ENCODE measurements around the gene TUBGCP6. TPM values are rescaled to one million over a fixed set of nuclear protein-coding genes. Genes with fewer than 3 reads are reported as not detected.

TUBGCP6 gene
- total RNA-seq, 1 donor from 2014 or later: 48.5 TPM

DNA sequence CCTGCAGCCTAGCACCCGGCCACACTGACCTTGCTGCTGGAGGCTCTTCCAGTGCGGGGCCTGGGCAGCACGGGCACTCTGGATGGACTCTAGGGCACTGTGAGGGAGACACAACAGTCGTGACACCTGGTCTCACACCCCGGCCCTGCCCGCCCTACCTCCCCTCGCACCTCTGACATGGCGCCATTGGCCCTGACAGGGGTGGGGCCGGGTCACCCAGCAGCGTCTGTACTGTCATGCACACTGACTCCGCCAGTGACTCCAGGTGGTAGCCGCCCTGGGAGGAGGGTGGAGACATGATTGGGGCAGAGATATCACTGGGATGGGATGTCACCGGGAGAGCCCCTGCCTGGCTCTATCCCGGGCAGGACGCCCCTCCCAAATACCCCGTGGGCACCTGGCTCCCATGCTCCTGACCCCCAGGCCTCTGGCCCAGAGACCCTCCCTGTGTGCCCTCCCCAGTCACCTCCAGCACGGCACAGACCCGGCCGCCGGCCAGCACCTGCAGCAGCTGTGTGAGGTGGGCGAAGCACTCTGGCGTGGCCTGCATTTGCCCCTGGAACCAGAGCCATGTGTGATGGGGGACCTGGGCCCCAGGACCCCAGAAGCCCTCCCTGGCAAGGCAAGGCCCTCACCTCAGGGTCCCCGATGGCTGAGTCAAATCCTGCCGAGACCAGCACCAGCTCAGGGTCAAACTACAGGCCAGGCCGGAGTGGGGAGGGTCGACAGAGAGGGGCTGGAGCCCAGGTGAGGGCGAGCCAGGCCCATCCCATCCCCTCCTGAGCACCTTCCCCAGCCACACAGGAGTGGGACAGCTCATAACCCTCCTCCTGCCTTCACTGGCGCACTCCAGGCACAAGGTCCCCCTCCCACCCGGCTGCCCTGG is 3.6 kb upstream of the TUBGCP6 start:
- TF ChIP-seq, protein P1, sequence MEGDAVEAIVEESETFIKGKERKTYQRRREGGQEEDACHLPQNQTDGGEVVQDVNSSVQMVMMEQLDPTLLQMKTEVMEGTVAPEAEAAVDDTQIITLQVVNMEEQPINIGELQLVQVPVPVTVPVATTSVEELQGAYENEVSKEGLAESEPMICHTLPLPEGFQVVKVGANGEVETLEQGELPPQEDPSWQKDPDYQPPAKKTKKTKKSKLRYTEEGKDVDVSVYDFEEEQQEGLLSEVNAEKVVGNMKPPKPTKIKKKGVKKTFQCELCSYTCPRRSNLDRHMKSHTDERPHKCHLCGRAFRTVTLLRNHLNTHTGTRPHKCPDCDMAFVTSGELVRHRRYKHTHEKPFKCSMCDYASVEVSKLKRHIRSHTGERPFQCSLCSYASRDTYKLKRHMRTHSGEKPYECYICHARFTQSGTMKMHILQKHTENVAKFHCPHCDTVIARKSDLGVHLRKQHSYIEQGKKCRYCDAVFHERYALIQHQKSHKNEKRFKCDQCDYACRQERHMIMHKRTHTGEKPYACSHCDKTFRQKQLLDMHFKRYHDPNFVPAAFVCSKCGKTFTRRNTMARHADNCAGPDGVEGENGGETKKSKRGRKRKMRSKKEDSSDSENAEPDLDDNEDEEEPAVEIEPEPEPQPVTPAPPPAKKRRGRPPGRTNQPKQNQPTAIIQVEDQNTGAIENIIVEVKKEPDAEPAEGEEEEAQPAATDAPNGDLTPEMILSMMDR (IDR thresholded peaks at IDR 0.05): no peak
- Histone ChIP-seq H3K27me3 (ENCODE audit: low read depth) (no peaks in the 10 kb centered on the region), H3K36me3 (peaks cover 12% of the 10 kb centered on the region), H3K4me1 (peaks cover 60% of the 10 kb centered on the region), H3K27ac (no peak overlapping the region), H3K4me3 (no peak overlapping the region), H3K9me3 (no peaks in the 10 kb centered on the region)
- intact Hi-C loops (cut with DNase I): no loop called here
- DNase-seq (no peak), ATAC-seq (no peak)

DNA sequence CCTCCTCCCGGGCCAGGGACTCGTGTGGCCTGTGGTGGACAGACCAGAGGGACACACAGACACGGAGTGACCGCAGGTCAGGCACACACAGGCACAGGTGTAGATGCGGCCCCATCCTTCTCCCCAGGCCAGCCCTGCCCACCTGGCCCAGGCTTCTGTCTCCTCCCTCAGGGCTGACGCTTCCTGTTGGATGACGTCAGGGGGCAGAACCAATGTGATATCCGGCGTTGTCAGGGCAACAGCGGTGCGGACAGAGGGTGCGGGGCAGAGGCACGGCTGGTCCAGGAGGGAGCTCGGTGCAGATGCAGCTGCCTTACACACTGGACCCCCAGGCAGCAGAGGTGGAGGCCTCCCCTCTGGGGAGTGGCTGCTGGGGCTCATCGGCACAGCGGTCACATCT is 2.9 kb upstream of the TUBGCP6 start:
- Histone ChIP-seq H3K4me1 (peaks cover 67% of the 10 kb centered on the region), H3K4me3 (no peak overlapping the region), H3K27me3 (ENCODE audit: low read depth) (no peaks in the 10 kb centered on the region), H3K9me3 (no peaks in the 10 kb centered on the region), H3K36me3 (peaks cover 12% of the 10 kb centered on the region), H3K27ac (no peak overlapping the region)
- ATAC-seq: no peak
- TF ChIP-seq, protein P1 (IDR thresholded peaks at IDR 0.05): no peak
- DNase-seq: no peak
- intact Hi-C loops (cut with DNase I): no loop called here

DNA sequence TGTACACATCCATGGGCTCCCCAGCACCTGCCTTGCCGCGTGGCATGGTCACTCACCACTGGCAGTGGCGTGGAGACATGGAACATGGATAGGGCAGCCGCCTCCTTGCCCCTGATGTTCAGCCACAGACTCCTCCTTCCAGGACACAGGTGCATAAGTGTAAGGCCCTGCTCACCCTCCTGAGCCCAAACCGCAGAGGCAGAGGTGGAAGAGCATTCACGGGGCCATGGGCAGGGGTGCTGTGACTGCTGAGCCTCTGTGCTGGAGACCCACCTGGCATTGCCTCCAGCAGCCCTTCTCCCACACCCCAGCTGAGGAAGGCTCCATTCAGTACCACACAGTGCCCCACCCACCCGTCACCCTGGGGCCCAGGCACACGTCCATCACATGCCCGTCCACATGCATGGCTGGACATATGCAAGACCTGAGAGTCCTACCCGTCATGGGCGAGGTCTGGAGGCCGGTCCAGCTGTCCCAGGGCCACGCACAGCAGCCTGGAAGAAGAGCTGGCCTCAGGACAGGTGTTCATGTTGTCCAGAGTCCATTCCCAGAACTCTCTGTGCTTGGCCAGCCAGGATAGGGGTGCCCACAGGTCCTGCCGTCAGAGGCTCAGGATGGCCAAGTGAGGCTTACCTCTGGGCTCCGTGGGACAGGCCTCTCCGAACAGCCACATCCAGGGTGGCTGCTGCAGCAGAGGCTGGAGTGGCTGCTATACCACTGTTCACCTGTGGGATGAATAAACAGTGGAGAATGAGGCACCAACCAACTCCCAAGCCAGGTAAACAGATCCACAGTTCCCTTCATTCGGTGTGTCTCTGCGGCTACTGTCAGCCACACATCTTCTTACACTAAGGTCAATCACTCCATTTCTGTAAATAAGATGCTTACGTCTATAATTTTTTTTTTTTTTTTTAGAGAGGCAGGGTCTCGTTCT is 1.7 kb upstream of the TUBGCP6 start:
- Histone ChIP-seq H3K36me3 (peaks cover 12% of the 10 kb centered on the region), H3K27me3 (ENCODE audit: low read depth) (no peaks in the 10 kb centered on the region), H3K4me3 (no peak overlapping the region), H3K9me3 (no peaks in the 10 kb centered on the region), H3K27ac (peak overlapping the region; percentile 2), H3K4me1 (peaks cover 72% of the 10 kb centered on the region)
- DNase-seq (no peak), ATAC-seq (no peak)
- TF ChIP-seq, protein P1 (IDR thresholded peaks at IDR 0.05): no peak
- intact Hi-C loops (cut with DNase I): no loop called here

DNA sequence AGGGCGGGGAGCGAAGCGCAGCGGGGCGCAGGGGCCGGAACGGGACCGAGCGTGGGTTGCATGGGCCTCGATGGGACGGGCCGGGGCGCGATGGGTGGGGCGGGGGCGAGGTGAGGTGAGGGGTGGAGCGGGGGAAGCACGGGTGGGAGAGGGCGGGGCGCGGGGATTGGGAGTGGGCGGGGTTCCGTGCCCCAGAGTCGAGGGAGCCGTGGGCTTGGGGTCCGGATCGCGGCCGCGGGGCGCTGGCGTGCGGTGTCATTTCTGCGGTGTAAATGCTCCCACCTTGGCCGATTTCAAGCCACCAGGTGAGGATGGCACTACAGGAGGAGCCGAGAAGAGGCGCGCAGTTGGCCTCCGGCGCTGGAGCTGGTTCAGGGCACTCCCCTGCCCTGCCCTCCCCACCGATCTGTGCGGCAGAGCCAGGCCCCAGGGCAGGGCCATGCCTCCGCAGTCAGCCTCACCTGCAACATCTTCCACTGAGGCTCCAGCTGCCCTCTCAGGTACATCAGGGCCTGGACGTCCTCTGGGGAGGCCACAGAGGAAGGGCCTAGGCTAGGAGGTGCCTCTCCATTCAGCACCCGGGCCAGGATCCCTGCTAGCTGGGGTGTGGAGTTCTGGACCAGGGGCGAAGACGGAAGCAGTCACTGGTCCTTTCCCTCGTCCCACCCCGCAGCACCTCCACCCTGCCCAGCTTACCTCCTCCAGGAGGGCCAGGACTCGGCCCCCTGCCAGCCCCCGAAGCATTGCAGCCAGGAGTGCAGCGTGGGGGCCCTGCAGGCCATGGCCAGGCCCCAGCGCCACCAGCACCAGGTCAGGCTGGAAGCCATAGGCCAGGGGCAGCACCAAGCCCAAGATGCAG is 620 bp upstream of the TUBGCP6 start:
- H3K4me1 ChIP-seq: peaks cover 72% of the 10 kb centered on the region
- H3K27ac ChIP-seq: peak overlapping the region; percentile 90

More for the DNA sequence above, 620 bp upstream of the TUBGCP6 start:
- no peaks in the 10 kb centered on the region for H3K9me3 ChIP-seq
- peak overlapping the region; percentile 82 for H3K4me3 ChIP-seq
- intact Hi-C loops (cut with DNase I): no loop called here
- ATAC-seq: peak; percentile 45 to 77
- TF ChIP-seq, protein P1 (IDR thresholded peaks at IDR 0.05): no peak
- no peaks in the 10 kb centered on the region for H3K27me3 ChIP-seq (ENCODE audit: low read depth)
- DNase-seq: no peak
- H3K36me3 ChIP-seq: peaks cover 17% of the 10 kb centered on the region
